ENCODE data around the gene EP400.
"Not testable (repeated sequence)": the region's sequence is repeated elsewhere in the genome, so short reads cannot be mapped to it uniquely, and the experiment has no call there.

Gene EP400

GRCh38 chr12:132029503-132030300 is 80.0 kb downstream of the EP400 start:
- H3K36me3 Mint-ChIP-seq (ENCODE audit: low read depth): peaks cover 100% of the 10 kb centered on the region

GRCh38 chr12:132030367-132031038 is 80.8 kb downstream of the EP400 start:
- no peaks in the 10 kb centered on the region for H3K27me3 Mint-ChIP-seq

More at GRCh38 chr12:132029503-132030300, 80.0 kb downstream of the EP400 start:
- DNase-seq: no peak
- H3K27me3 Mint-ChIP-seq: no peaks in the 10 kb centered on the region
- no peaks in the 10 kb centered on the region for H3K9me3 Mint-ChIP-seq
- H3K4me3 Mint-ChIP-seq: no peak overlapping the region
- H3K27ac Mint-ChIP-seq: peak overlapping the region; percentile 29
- H3K4me1 Mint-ChIP-seq (ENCODE audit: low read depth): no peaks in the 10 kb centered on the region

GRCh38 chr12:132033627-132034026 is 83.9 kb downstream of the EP400 start:
- no peaks in the 10 kb centered on the region for H3K4me1 Mint-ChIP-seq (ENCODE audit: low read depth)

More at GRCh38 chr12:132030367-132031038, 80.8 kb downstream of the EP400 start:
- Mint-ChIP-seq H3K27ac (peak overlapping the region; percentile 58), H3K4me1 (ENCODE audit: low read depth) (no peaks in the 10 kb centered on the region), H3K36me3 (ENCODE audit: low read depth) (peaks cover 100% of the 10 kb centered on the region), H3K4me3 (no peak overlapping the region), H3K9me3 (no peaks in the 10 kb centered on the region)
- no peak for DNase-seq

GRCh38 chr12:132036063-132036683 is 86.4 kb downstream of the EP400 start:
- Mint-ChIP-seq H3K4me1 (ENCODE audit: low read depth) (no peaks in the 10 kb centered on the region), H3K27ac (no peak overlapping the region), H3K36me3 (ENCODE audit: low read depth) (peaks cover 100% of the 10 kb centered on the region), H3K9me3 (no peaks in the 10 kb centered on the region), H3K27me3 (no peaks in the 10 kb centered on the region), H3K4me3 (no peak overlapping the region)
- DNase-seq: no peak

More at GRCh38 chr12:132033627-132034026, 83.9 kb downstream of the EP400 start:
- no peak for DNase-seq
- peaks cover 100% of the 10 kb centered on the region for H3K36me3 Mint-ChIP-seq (ENCODE audit: low read depth)
- no peak overlapping the region for H3K4me3 Mint-ChIP-seq
- H3K9me3 Mint-ChIP-seq: no peaks in the 10 kb centered on the region
- H3K27ac Mint-ChIP-seq: no peak overlapping the region
- H3K27me3 Mint-ChIP-seq: no peaks in the 10 kb centered on the region

- H3K4me3 Mint-ChIP-seq: no peak overlapping the region
- H3K27me3 Mint-ChIP-seq: no peaks in the 10 kb centered on the region
- peaks cover 98% of the 10 kb centered on the region for H3K36me3 Mint-ChIP-seq (ENCODE audit: low read depth)
- peaks cover 3% of the 10 kb centered on the region for H3K4me1 Mint-ChIP-seq (ENCODE audit: low read depth)
- no peaks in the 10 kb centered on the region for H3K9me3 Mint-ChIP-seq
- DNase-seq: no peak
- peak overlapping the region; percentile 30 for H3K27ac Mint-ChIP-seq
Measured at GRCh38 chr12:132040906-132041606, 91.3 kb downstream of the EP400 start.

GRCh38 chr12:132043216-132043615 is 93.5 kb downstream of the EP400 start:
- Mint-ChIP-seq H3K9me3 (no peaks in the 10 kb centered on the region), H3K4me1 (ENCODE audit: low read depth) (peaks cover 3% of the 10 kb centered on the region), H3K27me3 (no peaks in the 10 kb centered on the region), H3K36me3 (ENCODE audit: low read depth) (peaks cover 98% of the 10 kb centered on the region), H3K27ac (no peak overlapping the region), H3K4me3 (no peak overlapping the region)
- no peak for DNase-seq

- peaks cover 97% of the 10 kb centered on the region for H3K36me3 Mint-ChIP-seq (ENCODE audit: low read depth)
- H3K27me3 Mint-ChIP-seq: no peaks in the 10 kb centered on the region
- no peak for DNase-seq
- H3K27ac Mint-ChIP-seq: no peak overlapping the region
- H3K4me3 Mint-ChIP-seq: no peak overlapping the region
- H3K4me1 Mint-ChIP-seq (ENCODE audit: low read depth): peaks cover 3% of the 10 kb centered on the region
- H3K9me3 Mint-ChIP-seq: no peaks in the 10 kb centered on the region
Measured at GRCh38 chr12:132043770-132044467, 94.2 kb downstream of the EP400 start.

GRCh38 chr12:132044661-132045412 is 95.1 kb downstream of the EP400 start:
- DNase-seq: no peak
- H3K4me3 Mint-ChIP-seq: no peak overlapping the region
- H3K4me1 Mint-ChIP-seq (ENCODE audit: low read depth): peaks cover 3% of the 10 kb centered on the region
- no peaks in the 10 kb centered on the region for H3K9me3 Mint-ChIP-seq
- no peaks in the 10 kb centered on the region for H3K27me3 Mint-ChIP-seq
- peaks cover 97% of the 10 kb centered on the region for H3K36me3 Mint-ChIP-seq (ENCODE audit: low read depth)
- H3K27ac Mint-ChIP-seq: no peak overlapping the region

GRCh38 chr12:132045751-132046150 is 96.0 kb downstream of the EP400 start:
- no peaks in the 10 kb centered on the region for H3K9me3 Mint-ChIP-seq
- no peak overlapping the region for H3K4me3 Mint-ChIP-seq
- no peak overlapping the region for H3K27ac Mint-ChIP-seq
- no peaks in the 10 kb centered on the region for H3K27me3 Mint-ChIP-seq
- H3K4me1 Mint-ChIP-seq (ENCODE audit: low read depth): peaks cover 3% of the 10 kb centered on the region
- DNase-seq: no peak
- peaks cover 97% of the 10 kb centered on the region for H3K36me3 Mint-ChIP-seq (ENCODE audit: low read depth)

GRCh38 chr12:132046561-132046960 is 96.8 kb downstream of the EP400 start:
- Mint-ChIP-seq H3K9me3 (no peaks in the 10 kb centered on the region), H3K4me1 (ENCODE audit: low read depth) (peaks cover under 1% of the 10 kb centered on the region), H3K27me3 (no peaks in the 10 kb centered on the region), H3K27ac (no peak overlapping the region), H3K36me3 (ENCODE audit: low read depth) (peaks cover 97% of the 10 kb centered on the region), H3K4me3 (no peak overlapping the region)
- no peak for DNase-seq

GRCh38 chr12:132047630-132048029 is 97.9 kb downstream of the EP400 start:
- not testable (repeated sequence) for H3K9me3 Mint-ChIP-seq; H3K27me3 Mint-ChIP-seq; H3K4me1 Mint-ChIP-seq (ENCODE audit: low read depth); H3K4me3 Mint-ChIP-seq; H3K27ac Mint-ChIP-seq; DNase-seq
- H3K36me3 Mint-ChIP-seq (ENCODE audit: low read depth): peaks cover 98% of the 10 kb centered on the region

GRCh38 chr12:132049442-132049841 is 99.7 kb downstream of the EP400 start:
- Mint-ChIP-seq H3K4me1 (ENCODE audit: low read depth) (no peaks in the 10 kb centered on the region), H3K9me3 (no peaks in the 10 kb centered on the region), H3K27ac (no peak overlapping the region), H3K4me3 (no peak overlapping the region), H3K27me3 (no peaks in the 10 kb centered on the region), H3K36me3 (ENCODE audit: low read depth) (peaks cover 95% of the 10 kb centered on the region)
- no peak for DNase-seq

GRCh38 chr12:132049876-132050275 is 100.1 kb downstream of the EP400 start:
- no peak overlapping the region for H3K4me3 Mint-ChIP-seq
- H3K4me1 Mint-ChIP-seq (ENCODE audit: low read depth): no peaks in the 10 kb centered on the region
- no peaks in the 10 kb centered on the region for H3K27me3 Mint-ChIP-seq
- H3K27ac Mint-ChIP-seq: peak overlapping the region; percentile 2
- no peak for DNase-seq
- H3K36me3 Mint-ChIP-seq (ENCODE audit: low read depth): peaks cover 95% of the 10 kb centered on the region
- H3K9me3 Mint-ChIP-seq: no peaks in the 10 kb centered on the region
